Measurements from ENCODE around the gene PIK3R2.

PIK3R2 gene

GRCh38 chr19:18144361-18144760 lies 8.6 kb upstream of the PIK3R2 start:
- Histone ChIP-seq H3K27ac (no peak overlapping the region), H2AFZ (no peak overlapping the region), H3K36me3 (ENCODE audit: control insufficient read depth, insufficient read depth, low read length) (no peaks in the 10 kb centered on the region), H3K79me2 (peaks cover 2% of the 10 kb centered on the region), H3K4me1 (no peaks in the 10 kb centered on the region), H3K4me2 (ENCODE audit: low read length) (no peak overlapping the region), H3K27me3 (ENCODE audit: control insufficient read depth, insufficient read depth, low read length) (no peaks in the 10 kb centered on the region), H3K9me3 (ENCODE audit: control insufficient read depth, low read length) (no peaks in the 10 kb centered on the region), H3K4me3 (ENCODE audit: low read depth, low read length) (no peak overlapping the region), H3K9ac (no peak overlapping the region)
- TF ChIP-seq CTCF (IDR thresholded peaks at IDR 0.05) = no peak

- H3K27me3 ChIP-seq (ENCODE audit: control insufficient read depth, insufficient read depth, low read length) = no peaks in the 10 kb centered on the region
- peaks cover 2% of the 10 kb centered on the region for H3K79me2 ChIP-seq
- H3K4me1 ChIP-seq = no peaks in the 10 kb centered on the region
- no peak overlapping the region for H2AFZ ChIP-seq
- H3K4me2 ChIP-seq (ENCODE audit: low read length) = no peak overlapping the region
- no peaks in the 10 kb centered on the region for H3K9me3 ChIP-seq (ENCODE audit: control insufficient read depth, low read length)
- no peak for TF ChIP-seq CTCF (IDR thresholded peaks at IDR 0.05)
- no peak overlapping the region for H3K27ac ChIP-seq
- H3K36me3 ChIP-seq (ENCODE audit: control insufficient read depth, insufficient read depth, low read length) = no peaks in the 10 kb centered on the region
- no peak overlapping the region for H3K4me3 ChIP-seq (ENCODE audit: low read depth, low read length)
- no peak overlapping the region for H3K9ac ChIP-seq
Measured at GRCh38 chr19:18144906-18145305, 8.1 kb upstream of the PIK3R2 start.

- Histone ChIP-seq H3K4me1 (no peaks in the 10 kb centered on the region), H3K79me2 (peaks cover 2% of the 10 kb centered on the region), H3K27ac (no peak overlapping the region), H3K4me2 (ENCODE audit: low read length) (no peak overlapping the region), H3K9me3 (ENCODE audit: control insufficient read depth, low read length) (no peaks in the 10 kb centered on the region), H3K27me3 (ENCODE audit: control insufficient read depth, insufficient read depth, low read length) (no peaks in the 10 kb centered on the region), H3K4me3 (ENCODE audit: low read depth, low read length) (no peak overlapping the region), H3K9ac (no peak overlapping the region), H3K36me3 (ENCODE audit: control insufficient read depth, insufficient read depth, low read length) (no peaks in the 10 kb centered on the region), H2AFZ (no peak overlapping the region)
- TF ChIP-seq CTCF (IDR thresholded peaks at IDR 0.05) = no peak
Measured at GRCh38 chr19:18145391-18145999, 7.5 kb upstream of the PIK3R2 start.

GRCh38 chr19:18147396-18147795 lies 5.6 kb upstream of the PIK3R2 start:
- H3K79me2 ChIP-seq = peaks cover 2% of the 10 kb centered on the region
- H3K4me2 ChIP-seq (ENCODE audit: low read length) = no peak overlapping the region
- H3K9ac ChIP-seq = no peak overlapping the region
- H3K4me1 ChIP-seq = peaks cover 5% of the 10 kb centered on the region
- H2AFZ ChIP-seq = no peak overlapping the region
- no peak for TF ChIP-seq CTCF (IDR thresholded peaks at IDR 0.05)
- H3K9me3 ChIP-seq (ENCODE audit: control insufficient read depth, low read length) = no peaks in the 10 kb centered on the region
- no peak overlapping the region for H3K27ac ChIP-seq
- no peaks in the 10 kb centered on the region for H3K36me3 ChIP-seq (ENCODE audit: control insufficient read depth, insufficient read depth, low read length)
- H3K27me3 ChIP-seq (ENCODE audit: control insufficient read depth, insufficient read depth, low read length) = no peaks in the 10 kb centered on the region
- H3K4me3 ChIP-seq (ENCODE audit: low read depth, low read length) = no peak overlapping the region

GRCh38 chr19:18149596-18149975 lies 3.4 kb upstream of the PIK3R2 start:
- H3K27me3 ChIP-seq (ENCODE audit: control insufficient read depth, insufficient read depth, low read length) = no peaks in the 10 kb centered on the region
- H2AFZ ChIP-seq = no peak overlapping the region
- no peak overlapping the region for H3K27ac ChIP-seq
- no peaks in the 10 kb centered on the region for H3K9me3 ChIP-seq (ENCODE audit: control insufficient read depth, low read length)
- no peak overlapping the region for H3K4me3 ChIP-seq (ENCODE audit: low read depth, low read length)
- no peak overlapping the region for H3K4me2 ChIP-seq (ENCODE audit: low read length)
- H3K36me3 ChIP-seq (ENCODE audit: control insufficient read depth, insufficient read depth, low read length) = no peaks in the 10 kb centered on the region
- H3K9ac ChIP-seq = no peak overlapping the region
- H3K4me1 ChIP-seq = peaks cover 8% of the 10 kb centered on the region
- peaks cover 2% of the 10 kb centered on the region for H3K79me2 ChIP-seq
- TF ChIP-seq CTCF (IDR thresholded peaks at IDR 0.05) = no peak

All from parathyroid adenoma (tissue), 2 donors.